Prostate gland (tissue), 2 donors: ENCODE data around the gene ANP32B.

ENCODE experiments used
- POLR2A ChIP-seq: fragments of 450-650 bp; IDR thresholded peaks from one replicate; pipeline ENCODE4 v1.6.1; 2016; ENCODE audit warnings: antibody characterized with exemption, mild to moderate bottlenecking
- TF ChIP-seq, protein P1 (sequence below), 4 experiments: fragments of 200-600 bp in 2 of 4; fragments of 450-650 bp in 2 of 4; sonication (generic) in 2 of 4; IDR thresholded peaks; 1 replicate in 3 of 4; 2 replicates in 1 of 4; pipeline ENCODE4 v1.5.1; 2016 to 2019; ENCODE audit warnings: antibody characterized with exemption in 4 of 4, mild to moderate bottlenecking in 2 of 4, moderate library complexity in 2 of 4

DNA sequence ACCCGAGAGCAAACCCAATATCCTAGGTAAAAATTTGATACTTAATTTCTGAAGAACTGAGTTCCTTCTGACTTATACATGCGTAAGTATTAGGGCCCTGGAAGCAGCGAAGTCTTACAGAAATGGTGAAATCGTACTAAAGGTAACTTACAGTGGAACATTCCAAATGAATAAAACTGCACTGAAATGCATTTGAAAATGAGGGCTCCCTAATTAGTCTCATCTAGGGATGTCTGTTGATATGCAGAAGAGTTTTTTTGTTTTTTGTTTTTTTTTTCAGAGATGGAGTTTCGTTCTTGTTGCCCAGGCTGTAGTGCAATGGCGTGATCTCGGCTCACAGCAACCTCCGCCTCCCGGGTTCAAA lies 63.0 kb downstream of the ANP32B start:
- TF ChIP-seq, protein P1, sequence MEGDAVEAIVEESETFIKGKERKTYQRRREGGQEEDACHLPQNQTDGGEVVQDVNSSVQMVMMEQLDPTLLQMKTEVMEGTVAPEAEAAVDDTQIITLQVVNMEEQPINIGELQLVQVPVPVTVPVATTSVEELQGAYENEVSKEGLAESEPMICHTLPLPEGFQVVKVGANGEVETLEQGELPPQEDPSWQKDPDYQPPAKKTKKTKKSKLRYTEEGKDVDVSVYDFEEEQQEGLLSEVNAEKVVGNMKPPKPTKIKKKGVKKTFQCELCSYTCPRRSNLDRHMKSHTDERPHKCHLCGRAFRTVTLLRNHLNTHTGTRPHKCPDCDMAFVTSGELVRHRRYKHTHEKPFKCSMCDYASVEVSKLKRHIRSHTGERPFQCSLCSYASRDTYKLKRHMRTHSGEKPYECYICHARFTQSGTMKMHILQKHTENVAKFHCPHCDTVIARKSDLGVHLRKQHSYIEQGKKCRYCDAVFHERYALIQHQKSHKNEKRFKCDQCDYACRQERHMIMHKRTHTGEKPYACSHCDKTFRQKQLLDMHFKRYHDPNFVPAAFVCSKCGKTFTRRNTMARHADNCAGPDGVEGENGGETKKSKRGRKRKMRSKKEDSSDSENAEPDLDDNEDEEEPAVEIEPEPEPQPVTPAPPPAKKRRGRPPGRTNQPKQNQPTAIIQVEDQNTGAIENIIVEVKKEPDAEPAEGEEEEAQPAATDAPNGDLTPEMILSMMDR (IDR thresholded peaks at IDR 0.05), result no peak
- TF ChIP-seq POLR2A, result no peak
